ENCODE results near the gene TRIP10. TPM values are rescaled to one million over a fixed set of nuclear protein-coding genes. Genes with fewer than 3 reads are reported as not detected.
"Not testable (repeated sequence)": the region's sequence is repeated elsewhere in the genome, so short reads cannot be mapped to it uniquely, and the experiment has no call there.

The TRIP10 gene
- total RNA-seq, 2 donors from 2014 or later, result 37.0 to 74.2 TPM

GRCh38 chr19:6743714-6744380, 4.4 kb downstream of the TRIP10 start:
- Histone ChIP-seq H3K27me3 (replicated peaks; ENCODE audit: insufficient read depth) (no peaks in the 10 kb centered on the region), H3K4me3 (no peak overlapping the region), H3K9me3 (no peaks in the 10 kb centered on the region), H3K27ac (peak overlapping the region; percentile 79 to 81), H3K36me3 (peaks cover 0 to 12% of the 10 kb centered on the region in 2 donors), H3K4me1 (replicated peaks) (peaks cover 15% of the 10 kb centered on the region)
- intact Hi-C loops (cut with DNase I), result no loop called here
- DNase-seq (ENCODE audit: low spot score), result no peak
- 78% methylated on average over 15 of the region's 15 CpGs for WGBS
- TF ChIP-seq POLR2A (IDR thresholded peaks at IDR 0.05) (no peak), POLR2AphosphoS5 (IDR thresholded peaks at IDR 0.05) (no peak)
- TF ChIP-seq, protein P1, sequence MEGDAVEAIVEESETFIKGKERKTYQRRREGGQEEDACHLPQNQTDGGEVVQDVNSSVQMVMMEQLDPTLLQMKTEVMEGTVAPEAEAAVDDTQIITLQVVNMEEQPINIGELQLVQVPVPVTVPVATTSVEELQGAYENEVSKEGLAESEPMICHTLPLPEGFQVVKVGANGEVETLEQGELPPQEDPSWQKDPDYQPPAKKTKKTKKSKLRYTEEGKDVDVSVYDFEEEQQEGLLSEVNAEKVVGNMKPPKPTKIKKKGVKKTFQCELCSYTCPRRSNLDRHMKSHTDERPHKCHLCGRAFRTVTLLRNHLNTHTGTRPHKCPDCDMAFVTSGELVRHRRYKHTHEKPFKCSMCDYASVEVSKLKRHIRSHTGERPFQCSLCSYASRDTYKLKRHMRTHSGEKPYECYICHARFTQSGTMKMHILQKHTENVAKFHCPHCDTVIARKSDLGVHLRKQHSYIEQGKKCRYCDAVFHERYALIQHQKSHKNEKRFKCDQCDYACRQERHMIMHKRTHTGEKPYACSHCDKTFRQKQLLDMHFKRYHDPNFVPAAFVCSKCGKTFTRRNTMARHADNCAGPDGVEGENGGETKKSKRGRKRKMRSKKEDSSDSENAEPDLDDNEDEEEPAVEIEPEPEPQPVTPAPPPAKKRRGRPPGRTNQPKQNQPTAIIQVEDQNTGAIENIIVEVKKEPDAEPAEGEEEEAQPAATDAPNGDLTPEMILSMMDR (IDR thresholded peaks at IDR 0.05), result no peak

GRCh38 chr19:6744381-6745301, 5.2 kb downstream of the TRIP10 start:
- peaks cover 0 to 12% of the 10 kb centered on the region in 2 donors for H3K36me3 ChIP-seq
- peak; percentile 82 for DNase-seq (ENCODE audit: low spot score)
- H3K9me3 ChIP-seq, result no peaks in the 10 kb centered on the region
- H3K27me3 ChIP-seq (replicated peaks; ENCODE audit: insufficient read depth), result no peaks in the 10 kb centered on the region
- 17% methylated on average over 40 of the region's 41 CpGs for WGBS
- peaks cover 13% of the 10 kb centered on the region for H3K4me1 ChIP-seq (replicated peaks)
- intact Hi-C loops (cut with DNase I), result no loop called here
- no peak overlapping the region for H3K4me3 ChIP-seq
- no peak for TF ChIP-seq POLR2A (IDR thresholded peaks at IDR 0.05)
- TF ChIP-seq POLR2AphosphoS5 (IDR thresholded peaks at IDR 0.05), result peak; percentile 85
- TF ChIP-seq, protein P1 (IDR thresholded peaks at IDR 0.05), result peak in 1 of 4 experiments; percentile 3
- H3K27ac ChIP-seq, result peak overlapping the region; percentile 79 to 81

DNA sequence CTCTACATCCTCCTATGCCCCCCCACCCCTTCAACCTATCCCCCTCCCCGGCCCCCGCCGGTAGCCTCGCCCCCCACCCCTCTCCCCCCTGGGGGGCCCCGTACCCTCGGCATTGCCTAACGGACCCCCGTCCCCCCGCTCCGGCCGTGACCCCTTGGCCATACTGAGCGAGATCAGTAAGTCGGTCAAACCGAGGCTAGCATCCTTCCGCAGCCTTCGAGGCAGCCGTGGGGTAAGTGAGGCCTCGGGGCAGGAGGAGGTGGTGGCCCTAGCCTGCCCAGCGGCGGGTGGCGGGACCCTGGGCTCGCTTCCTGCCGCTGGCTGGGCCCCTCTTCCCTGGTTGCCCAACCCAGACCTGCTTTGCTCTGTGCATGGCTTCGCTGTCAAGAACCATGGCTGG, 6.5 kb downstream of the TRIP10 start:
- intact Hi-C loops (cut with DNase I), result no loop called here
- H3K27me3 ChIP-seq (replicated peaks; ENCODE audit: insufficient read depth), result no peaks in the 10 kb centered on the region
- H3K36me3 ChIP-seq, result peaks cover 0 to 24% of the 10 kb centered on the region in 2 donors
- H3K27ac ChIP-seq, result no peak overlapping the region
- no peaks in the 10 kb centered on the region for H3K9me3 ChIP-seq
- no peak overlapping the region for H3K4me3 ChIP-seq
- H3K4me1 ChIP-seq (replicated peaks), result peaks cover 13% of the 10 kb centered on the region
- DNase-seq (ENCODE audit: low spot score), result no peak
- 95% methylated on average over 13 of the region's 24 CpGs for WGBS
- TF ChIP-seq POLR2A (IDR thresholded peaks at IDR 0.05) (no peak), POLR2AphosphoS5 (IDR thresholded peaks at IDR 0.05) (no peak)
- TF ChIP-seq, protein P1 (IDR thresholded peaks at IDR 0.05), result no peak

GRCh38 chr19:6748543-6748942, 9.1 kb downstream of the TRIP10 start:
- H3K4me3 ChIP-seq; H3K27me3 ChIP-seq (replicated peaks; ENCODE audit: insufficient read depth); DNase-seq (ENCODE audit: low spot score); intact Hi-C loops (cut with DNase I); H3K9me3 ChIP-seq; H3K27ac ChIP-seq: not testable (repeated sequence)
- 92% methylated on average over 10 of the region's 10 CpGs for WGBS
- peaks cover 0 to 24% of the 10 kb centered on the region in 2 donors for H3K36me3 ChIP-seq
- H3K4me1 ChIP-seq (replicated peaks), result peaks cover 12% of the 10 kb centered on the region

DNA sequence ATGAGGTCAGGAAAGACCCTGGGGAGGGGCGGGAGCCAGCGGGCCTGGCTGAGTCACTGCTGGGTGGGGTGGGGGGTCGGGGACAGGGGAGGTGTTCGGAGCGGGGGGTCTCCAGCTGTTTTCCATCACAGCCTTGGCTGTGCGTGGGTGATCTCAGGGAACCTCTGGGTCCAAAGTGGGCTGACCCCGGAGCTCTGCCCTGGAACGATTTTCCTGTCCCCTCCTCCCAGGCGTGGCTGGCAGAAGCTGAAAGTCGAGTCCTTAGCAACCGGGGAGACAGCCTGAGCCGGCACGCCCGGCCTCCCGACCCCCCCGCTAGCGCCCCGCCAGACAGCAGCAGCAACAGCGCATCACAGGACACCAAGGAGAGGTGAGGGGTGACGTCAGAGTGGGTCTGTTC, 10.6 kb downstream of the TRIP10 start:
- Histone ChIP-seq H3K9me3 (no peaks in the 10 kb centered on the region), H3K4me1 (replicated peaks) (no peaks in the 10 kb centered on the region), H3K4me3 (no peak overlapping the region), H3K36me3 (peaks cover 0 to 24% of the 10 kb centered on the region in 2 donors), H3K27ac (no peak overlapping the region), H3K27me3 (replicated peaks; ENCODE audit: insufficient read depth) (no peaks in the 10 kb centered on the region)
- TF ChIP-seq, protein P1 (IDR thresholded peaks at IDR 0.05), result no peak
- TF ChIP-seq POLR2A (IDR thresholded peaks at IDR 0.05), result no peak
- no peak for TF ChIP-seq POLR2AphosphoS5 (IDR thresholded peaks at IDR 0.05)
- 57% methylated on average over 19 of the region's 20 CpGs for whole genome bisulfite sequencing
- no peak for DNase-seq (ENCODE audit: low spot score)
- intact Hi-C loops (cut with DNase I), result loop anchor here (10.0 kb wide), 1 partner anchor 115 kb away; no protein-coding TSS in a partner anchor
